ENCODE measurements around the gene ANGPTL7.
"Not testable (repeated sequence)": the region's sequence is repeated elsewhere in the genome, so short reads cannot be mapped to it uniquely, and the experiment has no call there.

Gene ANGPTL7, protein sequence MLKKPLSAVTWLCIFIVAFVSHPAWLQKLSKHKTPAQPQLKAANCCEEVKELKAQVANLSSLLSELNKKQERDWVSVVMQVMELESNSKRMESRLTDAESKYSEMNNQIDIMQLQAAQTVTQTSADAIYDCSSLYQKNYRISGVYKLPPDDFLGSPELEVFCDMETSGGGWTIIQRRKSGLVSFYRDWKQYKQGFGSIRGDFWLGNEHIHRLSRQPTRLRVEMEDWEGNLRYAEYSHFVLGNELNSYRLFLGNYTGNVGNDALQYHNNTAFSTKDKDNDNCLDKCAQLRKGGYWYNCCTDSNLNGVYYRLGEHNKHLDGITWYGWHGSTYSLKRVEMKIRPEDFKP
- total RNA-seq: 0 to 0.18 (median 0) reads per million in 4 experiments

DNA sequence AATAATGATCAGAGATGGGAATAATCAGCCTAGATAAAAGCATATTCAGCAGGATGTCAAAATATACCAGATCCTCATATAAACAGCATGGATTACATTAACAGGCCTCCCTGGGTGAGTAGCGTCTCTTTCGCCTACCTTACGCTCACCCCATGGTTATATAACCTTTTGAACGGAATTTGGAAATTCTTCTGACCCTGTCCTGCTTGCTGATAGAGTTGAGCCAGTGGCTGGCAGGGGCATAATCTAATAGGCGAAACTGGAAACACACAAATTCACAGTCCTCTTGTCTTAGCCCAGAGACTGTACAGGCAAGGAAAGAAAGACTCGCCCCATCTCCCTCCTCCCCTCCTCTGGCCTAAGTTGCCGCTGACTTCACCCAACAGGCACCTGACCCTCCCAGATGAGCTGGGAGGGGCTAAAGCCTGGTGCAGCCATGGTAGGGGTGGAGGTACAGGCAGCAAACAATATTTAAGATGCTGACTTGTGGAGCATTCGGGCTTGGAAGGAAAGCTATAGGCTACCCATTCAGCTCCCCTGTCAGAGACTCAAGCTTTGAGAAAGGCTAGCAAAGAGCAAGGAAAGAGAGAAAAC lies at the start of gene ANGPTL7:
Gene ANGPTL7, plus strand, starts transcription at position 498 of the 594 bp plus-strand sequence. CDS start 225 bp downstream, outside the sequence.
- no peak for DNase-seq

DNA sequence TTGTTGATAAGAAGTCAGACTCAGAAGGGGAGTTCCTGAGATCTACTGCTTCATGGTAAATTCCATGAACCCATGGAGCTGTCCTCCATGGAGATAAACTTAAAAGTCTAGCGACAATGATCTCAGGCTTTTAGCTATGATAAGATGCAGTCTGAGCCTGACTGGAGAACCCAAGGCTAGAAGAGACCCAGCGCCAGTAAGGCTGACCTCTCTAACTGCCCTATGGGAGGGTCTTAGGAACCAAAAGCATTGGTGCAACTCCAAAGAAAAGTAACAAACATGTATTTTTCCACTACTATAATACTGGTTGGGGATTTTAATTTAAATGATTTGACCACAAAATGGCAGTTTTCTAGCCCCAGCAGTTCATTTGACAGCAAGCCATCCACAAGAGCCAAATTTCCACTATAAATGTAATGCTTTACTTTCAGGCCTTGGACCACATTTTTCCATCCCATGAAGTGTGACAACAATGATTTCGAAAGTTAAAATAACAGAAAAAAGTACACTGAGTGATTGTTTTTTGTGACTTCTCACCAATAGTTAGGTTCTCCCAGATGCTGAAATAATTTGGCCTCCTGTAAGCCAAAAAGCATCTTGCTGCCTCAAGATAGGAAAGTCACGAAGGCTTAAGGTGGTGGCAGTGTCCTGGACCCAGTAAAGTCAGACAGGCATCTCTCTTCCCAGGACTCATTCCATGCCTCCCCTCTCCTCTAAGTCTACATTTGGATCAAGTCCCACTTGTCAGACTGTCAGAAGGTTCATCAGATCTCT lies 46.4 kb upstream of the ANGPTL7 start:
- DNase-seq: no peak

DNA sequence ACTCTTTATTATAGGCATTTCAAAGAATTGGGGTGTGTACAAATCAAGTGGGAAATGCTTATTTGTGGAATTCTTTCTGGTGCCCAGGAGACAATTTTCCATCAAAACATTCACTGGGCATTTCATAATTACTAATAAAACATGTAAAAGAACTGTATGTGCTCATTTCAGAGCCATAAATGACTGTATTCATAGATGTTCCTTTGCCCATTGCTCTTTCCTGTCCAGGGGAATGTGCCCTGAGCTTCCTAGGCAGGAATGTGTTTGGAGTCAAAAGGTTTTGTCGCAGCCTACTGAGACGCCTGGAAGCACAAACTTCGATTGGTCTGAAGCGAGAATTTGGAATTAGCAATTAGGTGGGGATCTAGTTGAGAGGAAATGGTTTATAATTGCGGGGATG lies 45.8 kb upstream of the ANGPTL7 start:
- no peak for DNase-seq

DNA sequence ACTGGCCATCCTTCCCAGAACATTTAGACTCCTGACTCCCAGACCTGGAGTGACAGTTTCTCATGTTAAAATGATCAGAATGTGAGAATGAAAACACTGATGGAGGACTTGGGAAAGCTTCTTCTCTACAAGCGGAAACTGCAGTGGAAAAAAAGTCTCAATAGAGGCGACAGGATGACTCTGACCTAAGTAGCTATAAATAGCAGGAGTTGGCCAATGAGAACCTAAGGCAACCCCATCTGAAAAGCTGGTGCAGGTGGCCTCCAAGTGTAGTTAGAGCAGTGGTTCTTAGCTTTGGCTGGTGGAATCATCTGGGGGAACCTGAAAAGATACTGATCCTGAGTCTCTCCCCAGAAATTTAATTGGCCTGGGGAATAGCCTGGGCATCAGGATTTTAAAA lies 45.2 kb upstream of the ANGPTL7 start:
- no peak for DNase-seq

DNA sequence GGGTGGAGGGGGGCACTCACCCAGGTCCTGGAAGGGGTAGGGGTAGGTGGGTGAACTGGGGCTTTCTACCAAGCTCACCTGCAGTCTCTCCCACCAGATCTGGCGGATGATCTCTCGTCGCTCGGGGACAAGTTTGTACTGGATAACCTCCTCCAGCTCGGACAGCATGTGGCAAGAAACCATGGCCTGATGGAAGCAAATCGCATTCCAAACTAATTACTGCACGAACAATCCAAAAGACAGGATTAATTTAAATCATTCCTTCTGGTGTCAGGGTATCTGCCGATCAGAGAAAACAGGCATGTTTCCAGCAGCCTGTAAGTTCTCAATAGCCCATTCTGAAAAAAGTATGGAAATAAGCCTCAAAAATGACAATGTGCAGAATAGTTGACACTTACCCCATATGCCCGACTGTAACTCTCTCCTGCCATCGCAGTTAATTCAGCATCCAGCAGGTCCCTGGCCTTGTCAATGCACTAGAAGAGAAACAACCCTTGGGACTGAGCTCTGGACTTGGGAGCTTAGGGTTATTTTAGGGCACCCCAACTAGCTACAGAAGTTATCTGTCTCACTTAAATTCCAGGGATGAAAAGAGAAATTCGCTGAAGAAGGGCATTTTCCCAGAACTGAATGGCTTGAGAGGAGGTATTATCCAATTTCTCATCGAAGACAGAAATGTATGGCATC lies 44.4 kb upstream of the ANGPTL7 start:
- DNase-seq: no peak

DNA sequence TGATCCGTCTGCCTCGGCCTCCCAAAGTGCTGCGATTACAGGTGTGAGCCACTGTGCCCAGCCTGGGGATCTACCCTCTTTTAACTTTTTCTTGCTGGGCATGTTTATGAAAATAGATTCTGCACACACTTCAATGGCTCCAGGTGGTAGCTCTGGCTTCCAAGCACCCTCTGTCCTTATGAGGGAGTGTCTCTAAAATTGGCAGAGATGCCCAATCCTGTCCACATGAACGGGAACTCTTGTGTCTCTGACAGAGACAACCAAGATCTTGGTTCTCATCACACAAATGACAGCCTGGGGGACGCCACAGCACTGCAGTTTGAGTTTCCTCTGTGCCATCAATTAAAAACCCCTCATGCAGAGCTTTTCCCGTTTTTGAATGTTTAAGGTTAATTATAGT lies 43.4 kb upstream of the ANGPTL7 start:
- DNase-seq: no peak

DNA sequence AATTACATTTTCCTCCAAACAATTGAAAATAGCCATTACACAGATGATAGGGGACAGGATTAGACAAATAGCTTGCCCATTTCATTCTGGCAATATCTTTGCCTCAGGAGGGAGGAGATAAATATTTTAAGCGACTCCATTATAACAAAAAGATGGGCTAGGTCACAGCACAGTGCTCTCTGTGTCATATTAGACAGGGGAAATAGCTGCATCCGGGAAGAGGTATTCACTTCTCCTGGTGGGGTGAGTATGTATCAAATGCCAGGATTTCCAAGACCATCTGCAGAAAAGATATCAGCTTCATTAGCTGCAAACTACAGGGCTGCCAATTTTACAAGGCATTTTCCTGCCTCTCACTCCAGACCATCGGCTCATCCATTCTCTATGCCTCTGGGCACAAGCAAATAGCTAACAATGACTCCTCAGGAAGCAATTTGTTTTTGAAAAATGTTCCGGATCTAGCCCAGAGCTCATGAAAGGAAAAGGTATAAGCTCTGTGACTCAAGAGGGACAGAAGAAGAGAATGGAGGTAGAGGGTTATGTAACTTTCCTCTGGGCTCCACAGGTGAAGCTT lies 41.9 kb upstream of the ANGPTL7 start:
- DNase-seq: no peak

DNA sequence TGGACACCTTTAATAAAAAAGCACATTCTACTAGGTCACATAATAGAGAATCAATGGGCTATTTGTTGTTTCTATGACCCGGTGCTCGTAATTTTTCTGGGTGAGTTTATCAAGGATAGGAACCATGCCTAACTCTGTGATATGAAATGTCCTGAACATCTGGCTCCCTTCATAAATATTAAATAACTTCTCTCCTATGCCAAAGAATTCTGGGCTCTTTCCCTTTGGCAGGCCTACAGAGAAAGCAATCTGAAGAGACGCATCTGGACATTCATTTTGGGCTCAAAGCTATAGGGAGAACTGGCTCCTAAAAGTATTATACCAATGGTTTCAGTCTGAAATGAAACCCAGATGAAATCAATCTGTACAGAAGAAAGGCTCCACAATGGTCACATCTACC lies 38.8 kb upstream of the ANGPTL7 start:
- DNase-seq: no peak

DNA sequence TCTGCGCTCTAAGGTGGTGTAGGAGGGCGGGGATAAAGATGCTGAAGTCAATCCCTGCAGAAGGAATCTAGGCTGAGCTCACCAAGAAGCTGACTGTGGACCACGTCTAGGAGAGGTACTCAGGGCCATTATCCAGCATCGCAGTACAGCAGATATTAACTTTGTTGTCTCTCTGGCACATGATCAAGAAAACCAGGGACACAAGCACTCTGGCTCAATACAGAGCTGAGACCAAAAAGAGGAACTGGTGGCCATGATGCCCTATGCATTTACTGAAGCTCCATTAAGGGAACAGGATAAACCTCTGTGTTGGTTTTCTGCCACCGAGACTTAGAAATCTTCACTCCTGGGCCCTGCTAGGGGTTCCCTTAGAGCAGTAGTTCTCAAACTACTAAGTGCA lies 38.0 kb upstream of the ANGPTL7 start:
- DNase-seq: no peak

DNA sequence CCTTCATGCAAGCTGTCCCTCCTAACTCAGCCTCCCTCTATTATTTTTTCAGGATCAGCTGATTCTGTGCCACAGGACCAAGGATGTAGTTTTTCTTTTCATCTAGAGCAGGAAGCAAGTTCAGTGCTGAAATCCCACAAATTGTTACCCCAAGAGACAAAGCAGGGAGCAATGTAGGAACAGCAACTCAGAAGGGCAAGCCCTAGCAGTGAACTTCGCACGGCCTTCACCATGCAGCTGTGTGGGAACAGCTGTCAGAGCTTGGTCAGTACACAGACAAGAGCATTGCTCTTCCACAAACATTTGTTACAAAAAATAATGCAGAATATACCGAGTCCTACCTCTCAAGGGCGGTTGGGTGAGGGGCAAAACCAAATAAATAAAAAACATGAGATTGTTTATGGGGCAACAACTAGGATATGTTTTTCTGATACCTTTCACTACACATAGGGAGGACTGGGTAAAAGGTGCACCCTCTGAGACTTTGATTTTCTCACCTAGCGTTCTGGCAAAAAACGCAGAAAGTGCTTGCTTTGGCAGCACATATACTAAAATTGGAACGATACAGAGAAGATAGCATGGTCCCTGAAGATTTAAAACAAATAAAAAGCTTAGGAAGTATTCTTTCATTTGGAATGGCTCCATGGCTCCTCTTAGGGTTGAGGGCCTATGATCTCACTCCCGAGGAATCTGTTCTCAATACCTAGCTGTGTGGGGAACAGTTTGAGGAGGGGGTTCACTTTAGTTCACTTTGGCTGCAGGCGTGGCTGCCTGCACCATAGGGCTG lies 37.1 kb upstream of the ANGPTL7 start:
- DNase-seq: no peak

DNA sequence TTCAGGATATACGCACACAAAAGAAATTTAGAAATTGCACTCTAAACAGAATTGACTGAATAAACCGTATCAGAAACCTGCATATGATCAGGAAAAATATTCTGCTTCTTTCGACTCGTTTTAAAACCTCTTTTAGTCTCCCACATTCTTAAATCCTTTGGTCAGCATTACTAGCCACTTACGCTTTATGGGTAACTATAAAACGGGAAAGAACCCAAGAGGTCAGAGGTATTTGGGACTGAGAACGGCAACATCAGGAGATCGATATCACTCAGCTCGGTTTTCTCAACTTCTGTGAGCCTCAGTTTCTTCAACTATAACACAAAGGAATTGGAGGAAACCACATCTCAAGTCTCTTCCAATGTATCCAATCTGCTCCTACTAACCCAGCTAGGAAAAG lies 36.4 kb upstream of the ANGPTL7 start:
- DNase-seq: no peak

DNA sequence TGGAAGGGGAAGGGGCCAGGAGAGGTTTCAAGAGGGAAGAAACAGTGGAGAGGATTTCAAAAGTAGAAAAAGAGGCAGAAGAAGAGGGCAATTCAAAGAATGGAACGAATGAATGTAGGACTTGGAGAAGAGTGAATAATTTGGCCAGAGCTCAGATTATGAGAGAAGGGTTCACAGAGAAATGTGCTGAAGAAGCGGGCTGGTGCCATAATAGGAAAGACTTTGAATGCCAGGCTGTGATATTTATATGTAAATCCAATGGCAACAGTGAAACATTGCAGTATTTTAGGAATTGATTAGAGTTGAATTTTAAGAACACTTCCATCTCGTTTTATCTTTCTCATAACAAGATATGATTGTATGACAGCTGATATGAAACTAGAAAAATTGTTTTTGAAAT lies 36.0 kb upstream of the ANGPTL7 start:
- DNase-seq: no peak

DNA sequence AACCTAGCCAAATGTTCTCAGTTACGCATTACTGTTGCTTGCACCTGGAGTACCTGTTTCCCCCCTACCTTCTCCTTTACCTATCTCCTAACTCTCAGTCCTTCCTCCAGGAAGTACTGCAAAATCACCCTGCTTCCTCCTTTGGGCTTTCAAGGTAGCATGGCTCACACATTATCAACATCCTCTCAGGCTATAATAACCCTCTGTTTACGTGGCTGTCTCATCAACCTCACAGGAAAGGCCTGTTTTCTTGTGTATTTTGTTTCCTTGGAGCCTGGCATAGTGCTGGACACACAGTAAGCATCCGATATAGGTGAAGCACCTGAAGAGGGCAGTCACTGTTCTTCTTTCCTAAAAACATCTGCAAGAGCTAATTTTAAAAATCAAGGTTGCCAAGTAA lies 32.7 kb upstream of the ANGPTL7 start:
- DNase-seq: no peak

DNA sequence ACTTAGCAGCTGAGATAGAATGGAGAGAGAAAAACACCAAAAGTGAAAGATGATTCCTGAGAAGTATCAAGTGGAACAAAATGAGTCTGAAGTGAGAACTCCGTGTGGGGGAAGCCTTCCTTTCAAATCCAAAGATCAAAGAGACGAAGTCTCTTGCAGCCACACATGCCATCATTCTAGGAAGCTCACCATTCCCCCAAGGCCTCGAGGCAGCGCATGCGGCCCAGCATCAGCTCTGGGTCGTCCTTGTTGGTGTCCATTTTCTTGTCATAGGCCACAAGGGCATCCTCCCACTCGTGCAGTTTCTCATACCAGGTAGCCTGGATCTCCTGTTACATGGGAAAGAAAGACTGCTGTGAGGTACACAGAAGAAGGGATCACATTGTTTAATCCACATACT lies 32.2 kb upstream of the ANGPTL7 start:
- no peak for DNase-seq

DNA sequence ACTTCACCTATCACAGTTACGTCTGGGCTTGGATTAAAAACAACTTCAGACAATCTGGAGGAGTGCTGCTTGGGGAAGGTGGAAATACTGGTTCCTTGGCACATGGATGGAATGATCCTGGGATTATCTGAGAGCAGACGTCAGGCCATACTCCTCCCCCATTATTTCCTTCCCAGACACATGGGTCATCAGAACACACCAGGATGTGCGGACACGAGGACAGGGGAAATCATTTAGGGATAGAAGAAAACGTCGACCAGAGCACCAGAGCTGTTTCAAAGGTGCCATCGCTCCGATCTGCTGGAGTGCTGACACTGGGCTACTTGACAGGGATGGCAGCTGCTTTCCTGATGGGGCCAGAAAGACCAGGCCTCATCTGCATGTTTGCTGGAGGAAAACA lies 31.8 kb upstream of the ANGPTL7 start:
- no peak for DNase-seq

DNA sequence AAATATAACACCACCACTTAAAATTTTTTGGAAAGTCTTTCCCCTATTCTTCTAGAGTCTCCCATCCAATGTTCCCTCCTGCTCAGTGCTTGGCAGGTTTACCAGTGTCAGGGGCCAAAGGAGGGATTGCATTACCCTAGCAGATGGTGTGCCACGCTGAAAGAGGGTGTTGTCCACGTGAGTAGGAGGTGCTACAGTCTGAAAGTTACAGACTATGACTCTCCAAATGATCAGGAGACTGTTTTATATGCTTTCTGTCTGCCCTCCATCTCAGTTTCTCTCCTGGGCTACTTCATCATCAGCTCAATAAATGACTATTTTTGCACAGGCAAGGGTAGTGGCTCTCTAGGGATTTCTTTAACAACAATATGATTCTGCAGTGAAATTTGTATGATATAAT lies 31.3 kb upstream of the ANGPTL7 start:
- no peak for DNase-seq

DNA sequence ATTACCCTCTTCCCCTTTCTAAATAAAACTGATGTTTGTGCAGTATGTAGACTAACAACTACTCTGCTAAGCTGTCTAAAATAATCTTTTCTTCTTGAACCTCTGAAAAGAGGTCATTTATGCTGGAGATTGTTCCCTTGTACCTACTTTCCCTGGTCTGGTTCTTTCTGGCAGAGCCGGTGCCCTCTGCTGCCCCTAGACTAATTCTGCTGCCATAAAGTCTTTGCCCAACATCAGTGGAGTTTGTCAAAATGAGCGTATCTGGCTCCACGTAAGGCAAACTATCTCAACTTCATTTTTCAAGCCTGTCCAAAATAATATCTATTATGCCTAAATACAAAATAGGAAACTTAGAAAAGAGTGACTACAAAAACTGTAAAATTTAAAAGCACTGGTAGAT lies 30.9 kb upstream of the ANGPTL7 start:
- DNase-seq: no peak

DNA sequence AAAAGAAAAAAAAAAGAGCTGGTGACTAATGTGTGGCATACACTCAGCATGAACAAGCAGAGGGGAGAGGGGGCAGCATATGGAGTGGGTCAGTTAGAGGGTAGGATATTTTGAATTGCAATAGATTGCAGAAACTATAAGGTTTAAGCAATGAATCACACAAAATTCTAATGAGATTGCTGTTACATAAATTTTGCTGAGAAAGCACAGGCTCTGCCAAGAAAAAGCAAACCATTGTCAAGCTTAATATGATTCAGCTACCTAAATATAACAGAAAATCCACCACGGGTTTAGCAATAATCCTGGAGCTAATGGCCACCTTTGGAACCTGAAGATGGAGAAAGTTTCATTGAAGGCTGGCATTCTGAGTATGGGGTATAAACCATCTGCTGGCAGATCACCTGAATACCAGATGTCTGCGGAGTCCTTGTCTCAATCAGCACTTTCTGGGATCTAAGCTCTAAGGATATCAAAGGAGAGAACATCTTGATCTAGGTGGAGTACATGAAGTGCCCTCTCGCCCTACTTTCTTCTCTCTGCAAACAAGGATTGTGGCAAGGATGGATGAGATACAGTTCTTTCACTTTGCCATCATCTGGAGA lies 30.3 kb upstream of the ANGPTL7 start:
- DNase-seq: no peak

DNA sequence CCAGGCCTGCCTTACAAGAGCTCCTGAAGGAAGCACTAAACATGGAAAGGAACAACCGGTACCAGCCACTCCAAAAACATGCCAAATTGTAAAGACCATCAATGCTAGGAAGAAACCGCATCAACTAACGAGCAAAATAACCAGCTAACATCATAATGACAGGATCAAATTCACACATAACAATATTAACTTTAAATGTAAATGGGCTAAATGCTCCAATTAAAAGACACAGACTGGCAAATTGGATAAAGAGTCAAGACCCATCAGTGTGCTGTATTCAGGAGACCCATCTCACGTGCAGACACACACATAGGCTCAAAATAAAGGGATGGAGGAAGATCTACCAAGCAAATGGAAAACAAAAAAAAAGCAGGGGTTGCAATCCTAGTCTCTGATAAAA lies 26.4 kb upstream of the ANGPTL7 start:
- not testable (repeated sequence) for DNase-seq

DNA sequence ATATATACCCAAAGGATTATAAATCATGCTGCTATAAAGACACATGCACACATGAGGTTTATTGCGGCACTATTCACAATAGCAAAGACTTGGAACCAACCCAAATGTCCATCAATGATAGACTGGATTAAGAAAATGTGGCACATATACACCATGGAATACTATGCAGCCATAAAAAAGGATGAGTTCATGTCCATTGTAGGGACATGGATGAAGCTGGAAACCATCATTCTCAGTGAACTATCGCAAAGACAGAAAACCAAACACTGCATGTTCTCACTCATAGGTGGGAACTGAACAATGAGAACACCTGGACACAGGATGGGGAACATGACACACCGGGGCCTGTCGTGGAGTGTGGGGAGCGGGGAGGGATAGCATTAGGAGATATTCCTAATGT lies 22.4 kb upstream of the ANGPTL7 start:
- not testable (repeated sequence) for DNase-seq

DNA sequence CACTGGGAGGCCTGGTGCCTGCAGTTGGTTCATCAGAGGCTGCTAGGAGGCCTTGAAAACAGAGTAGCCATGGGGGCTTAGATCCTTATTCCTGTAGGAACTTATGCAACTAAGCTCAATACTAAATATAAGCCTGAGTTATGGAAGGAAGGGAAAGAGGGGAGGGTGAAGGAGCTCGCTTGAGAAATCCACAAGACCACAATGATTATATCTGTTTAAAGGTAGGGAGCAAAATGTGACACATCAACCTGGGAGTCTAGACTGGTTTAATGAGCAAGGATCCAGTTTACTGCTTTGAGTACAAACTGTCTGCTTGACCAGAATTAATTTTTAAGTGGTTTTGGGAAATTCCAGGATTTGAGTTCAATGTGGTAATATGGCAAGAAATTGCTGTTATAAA lies 20.4 kb upstream of the ANGPTL7 start:
- DNase-seq: no peak

DNA sequence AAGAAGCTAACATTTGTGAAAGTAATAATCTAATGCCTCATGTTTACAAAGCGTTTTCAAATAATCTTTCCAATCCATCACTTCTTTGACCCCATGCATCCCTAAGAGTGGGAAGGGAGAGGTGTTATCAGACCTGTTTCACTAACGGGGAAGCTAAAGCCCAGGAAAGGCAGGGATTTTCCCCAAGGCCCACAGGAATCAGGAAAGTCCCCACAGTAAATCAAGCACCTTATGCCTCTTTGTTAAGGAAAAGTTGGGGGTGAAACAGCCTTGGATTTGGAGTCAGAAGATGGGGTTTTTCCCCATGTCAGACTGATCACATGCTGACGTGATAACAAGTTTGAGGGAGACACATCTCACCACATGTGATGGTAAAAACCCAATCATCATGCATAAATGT lies 20.0 kb upstream of the ANGPTL7 start:
- DNase-seq: no peak

Measured in effector CD8-positive, alpha-beta T cell (primary cell).